ENCODE data around the gene ZBTB32. TPM values are rescaled to one million over a fixed set of nuclear protein-coding genes. Genes with fewer than 3 reads are reported as not detected.

ZBTB32 gene
- total RNA-seq, 1 donor from 2014 or later: not detected

DNA sequence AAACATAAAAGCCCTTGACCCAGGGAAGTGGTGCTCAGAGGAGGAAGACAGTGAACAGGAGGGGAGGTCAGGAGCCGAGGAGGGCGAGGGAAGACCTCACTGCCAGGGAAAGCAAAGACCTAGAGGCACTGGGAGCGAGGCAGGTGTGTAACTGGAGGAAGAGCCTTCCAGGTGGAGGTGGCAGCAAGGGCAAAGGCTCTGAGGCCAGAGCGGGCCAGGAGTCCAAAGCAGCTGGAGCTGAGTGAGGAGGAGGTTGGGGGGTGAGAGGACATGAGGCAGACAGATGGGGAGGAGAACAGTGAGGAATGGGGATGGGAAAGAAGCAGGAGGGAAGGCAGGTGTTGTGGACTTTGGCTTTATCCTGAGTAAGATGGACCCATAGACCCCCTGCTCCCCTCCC lies 34.4 kb upstream of the ZBTB32 start:
- Mint-ChIP-seq H3K27me3 (peaks cover 38% of the 10 kb centered on the region), H3K4me1 (ENCODE audit: unreplicated experiment) (peaks cover 4% of the 10 kb centered on the region), H3K36me3 (peaks cover 5% of the 10 kb centered on the region), H3K4me3 (no peak overlapping the region), H3K27ac (no peak overlapping the region), H3K9me3 (no peaks in the 10 kb centered on the region)
- no peak for DNase-seq (ENCODE audit: extremely low spot score, unreplicated experiment)
- TF ChIP-seq CTCF (conservative IDR thresholded peaks at IDR 0.05): no peak

GRCh38 chr19:35670686-35671085 lies 33.7 kb upstream of the ZBTB32 start:
- no peaks in the 10 kb centered on the region for H3K9me3 Mint-ChIP-seq

GRCh38 chr19:35671818-35672217 lies 32.5 kb upstream of the ZBTB32 start:
- peaks cover 4% of the 10 kb centered on the region for H3K4me1 Mint-ChIP-seq (ENCODE audit: unreplicated experiment)
- peak overlapping the region; percentile 55 for H3K4me3 Mint-ChIP-seq
- no peak for DNase-seq (ENCODE audit: extremely low spot score, unreplicated experiment)
- H3K36me3 Mint-ChIP-seq: peaks cover 5% of the 10 kb centered on the region
- H3K27me3 Mint-ChIP-seq: peaks cover 46% of the 10 kb centered on the region
- H3K27ac Mint-ChIP-seq: peak overlapping the region; percentile 60
- no peaks in the 10 kb centered on the region for H3K9me3 Mint-ChIP-seq
- TF ChIP-seq CTCF (conservative IDR thresholded peaks at IDR 0.05): no peak

More at GRCh38 chr19:35670686-35671085, 33.7 kb upstream of the ZBTB32 start:
- TF ChIP-seq CTCF (conservative IDR thresholded peaks at IDR 0.05): no peak
- peaks cover 5% of the 10 kb centered on the region for H3K36me3 Mint-ChIP-seq
- H3K27ac Mint-ChIP-seq: no peak overlapping the region
- no peak for DNase-seq (ENCODE audit: extremely low spot score, unreplicated experiment)
- H3K27me3 Mint-ChIP-seq: peaks cover 39% of the 10 kb centered on the region
- H3K4me3 Mint-ChIP-seq: no peak overlapping the region
- H3K4me1 Mint-ChIP-seq (ENCODE audit: unreplicated experiment): peaks cover 4% of the 10 kb centered on the region

GRCh38 chr19:35673121-35673804 lies 31.1 kb upstream of the ZBTB32 start:
- H3K9me3 Mint-ChIP-seq: no peaks in the 10 kb centered on the region
- DNase-seq (ENCODE audit: extremely low spot score, unreplicated experiment): no peak
- peak overlapping the region; percentile 76 for H3K4me3 Mint-ChIP-seq
- peaks cover 51% of the 10 kb centered on the region for H3K27me3 Mint-ChIP-seq
- H3K4me1 Mint-ChIP-seq (ENCODE audit: unreplicated experiment): peaks cover 4% of the 10 kb centered on the region
- no peak for TF ChIP-seq CTCF (conservative IDR thresholded peaks at IDR 0.05)
- H3K36me3 Mint-ChIP-seq: peaks cover 5% of the 10 kb centered on the region
- H3K27ac Mint-ChIP-seq: peak overlapping the region; percentile 46

DNA sequence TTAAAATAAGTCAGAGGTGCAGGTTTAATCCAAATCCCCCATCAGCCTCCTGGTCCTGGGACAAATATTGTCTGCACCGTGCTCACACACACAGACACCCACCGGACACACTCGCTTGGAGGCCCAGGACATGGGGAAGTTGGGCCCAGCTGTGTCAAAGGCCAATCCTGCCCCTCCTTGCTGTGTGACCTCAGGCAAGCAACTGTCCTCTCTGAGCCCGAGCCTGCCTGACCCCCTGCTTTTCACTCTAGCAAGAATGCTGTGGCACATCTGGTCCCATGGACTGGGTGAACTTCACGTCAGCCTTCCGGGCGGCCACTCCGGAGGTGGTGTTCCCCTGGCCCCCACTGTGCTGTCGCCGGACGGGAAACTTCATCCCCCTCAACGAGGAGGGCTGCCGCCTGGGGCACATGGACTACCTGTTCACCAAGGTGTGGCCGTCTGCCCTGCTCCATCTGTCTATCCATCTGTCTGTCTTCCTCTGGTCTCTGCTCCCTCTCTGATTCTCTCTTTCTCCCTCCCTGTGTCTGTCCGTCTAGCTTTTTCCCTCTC lies 28.7 kb upstream of the ZBTB32 start:
- peaks cover 4% of the 10 kb centered on the region for H3K4me1 Mint-ChIP-seq (ENCODE audit: unreplicated experiment)
- peaks cover 5% of the 10 kb centered on the region for H3K36me3 Mint-ChIP-seq
- no peak overlapping the region for H3K27ac Mint-ChIP-seq
- peaks cover 39% of the 10 kb centered on the region for H3K27me3 Mint-ChIP-seq
- H3K9me3 Mint-ChIP-seq: no peaks in the 10 kb centered on the region
- no peak overlapping the region for H3K4me3 Mint-ChIP-seq
- no peak for TF ChIP-seq CTCF (conservative IDR thresholded peaks at IDR 0.05)
- no peak for DNase-seq (ENCODE audit: extremely low spot score, unreplicated experiment)
